NK-92 (cell line): ENCODE results near the gene TLE1.
"Not testable (repeated sequence)": the region's sequence is repeated elsewhere in the genome, so short reads cannot be mapped to it uniquely, and the experiment has no call there.

Experiments used
- DNase-seq: peaks from one replicate; lab custom pipeline; 2025; ENCODE audit not compliant: unreplicated experiment; lab: John Stamatoyannopoulos, UW

The TLE1 gene

DNA sequence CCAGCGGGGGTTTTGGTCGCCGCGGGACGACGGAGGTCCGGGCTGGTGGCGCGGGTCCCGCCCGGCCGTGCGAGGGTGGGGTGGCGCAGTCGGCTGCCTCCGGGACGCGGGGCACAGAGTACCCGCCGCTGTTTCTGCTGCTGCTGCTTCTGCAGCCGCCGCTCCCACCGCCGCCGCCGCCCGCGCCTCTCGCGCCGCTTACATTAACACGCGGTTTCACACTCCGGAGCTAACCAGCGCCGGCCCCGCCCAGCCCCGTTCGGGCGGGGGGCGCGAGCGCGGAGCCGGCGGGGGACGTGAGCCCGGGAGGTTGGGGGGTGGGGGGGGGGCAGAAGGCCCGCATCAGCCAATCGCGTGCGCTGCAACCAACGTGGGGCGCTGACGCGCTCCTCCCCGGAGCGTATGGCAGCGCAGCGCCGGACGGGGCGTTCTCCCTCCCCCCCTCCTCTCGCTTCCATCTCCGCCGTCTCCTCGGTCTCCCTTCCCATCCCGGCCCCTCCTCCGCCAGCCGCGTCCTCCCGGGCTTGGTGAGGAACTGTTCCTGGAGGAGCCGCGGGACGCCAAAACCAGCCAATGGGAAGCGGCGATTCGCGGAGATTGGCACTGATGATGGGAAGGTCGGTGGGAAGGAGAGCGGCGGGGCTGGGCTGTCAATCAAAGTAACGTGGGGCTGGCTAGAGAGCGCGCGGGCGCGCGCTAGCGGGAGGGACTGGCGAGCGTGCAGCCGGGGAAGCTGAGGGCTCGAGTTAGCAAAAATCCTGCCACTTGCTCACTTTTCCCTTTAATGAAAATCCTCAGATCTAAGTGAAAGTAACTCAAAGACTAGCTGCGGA is at the start of gene TLE1:
Gene TLE1, minus strand, starts transcription at position 205 of the 833 bp plus-strand sequence. CDS start 1,307 bp downstream, outside the sequence.
- DNase-seq: no peak

DNA sequence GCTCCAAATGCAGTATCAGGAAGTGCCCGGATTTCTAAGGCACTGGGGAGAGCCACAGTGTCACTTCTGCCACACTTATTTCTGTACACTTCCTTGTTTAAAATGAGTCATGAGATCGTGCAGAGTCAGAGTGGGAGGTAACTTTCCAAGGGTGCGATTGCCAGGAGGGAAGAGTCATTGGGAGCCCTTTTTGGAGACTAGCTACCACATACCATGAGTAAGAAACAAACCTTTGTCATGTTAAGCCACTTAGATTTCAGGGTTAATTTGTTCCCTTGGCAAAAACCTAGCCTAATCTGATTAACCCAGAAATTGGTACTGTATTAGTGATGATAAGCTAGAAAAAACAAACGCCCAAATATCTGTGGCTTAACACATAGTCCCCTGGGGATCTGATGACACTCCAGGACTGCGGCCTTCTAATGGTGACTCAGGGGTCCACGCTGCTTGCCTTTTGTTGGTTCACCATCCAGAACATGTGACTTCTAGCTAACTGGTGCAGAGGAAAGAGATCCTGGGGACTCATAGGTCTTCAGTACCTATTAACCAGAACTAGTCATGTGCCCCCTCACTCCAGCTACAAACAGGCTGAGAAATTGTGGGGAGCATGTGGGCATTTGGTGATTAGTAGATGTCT is 48.6 kb upstream of the TLE1 start:
- no peak for DNase-seq

DNA sequence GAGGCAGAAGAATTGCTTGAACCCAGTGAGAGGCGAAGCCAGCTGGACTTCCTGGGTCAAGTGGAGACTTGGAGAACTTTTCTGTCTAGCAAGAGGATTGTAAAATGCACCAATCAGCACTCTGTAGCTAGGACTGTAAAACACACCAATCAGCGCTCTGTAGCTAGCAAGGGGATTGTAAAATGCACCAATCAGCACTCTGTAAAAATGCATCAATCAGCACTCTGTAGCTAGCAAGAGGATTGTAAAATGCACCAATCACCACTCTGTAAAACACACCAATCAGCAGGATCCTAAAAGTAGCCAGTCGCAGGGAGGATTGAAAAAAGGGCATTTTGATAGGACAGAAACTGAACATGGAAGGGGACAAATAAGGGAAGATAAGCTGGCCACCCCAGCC is 41.2 kb upstream of the TLE1 start:
- DNase-seq: not testable (repeated sequence)

DNA sequence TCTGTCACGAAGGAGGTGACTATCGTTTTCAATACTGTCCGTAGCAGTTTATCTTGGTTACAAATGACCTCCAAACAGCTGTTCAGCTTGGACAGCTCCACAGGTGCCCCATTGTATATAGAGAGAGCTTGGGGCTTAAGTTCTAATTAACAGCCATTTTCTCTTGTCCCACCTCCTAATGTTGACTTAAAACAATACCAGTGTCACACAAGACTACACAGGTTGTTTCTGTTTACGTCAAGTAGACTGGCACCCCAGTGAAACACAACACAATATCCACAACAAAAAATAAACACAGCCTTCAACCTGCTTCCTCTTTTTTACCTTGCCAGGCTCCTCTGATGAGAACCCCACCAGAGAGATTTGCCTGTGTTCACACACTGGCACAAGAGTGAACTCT is 39.8 kb upstream of the TLE1 start:
- no peak for DNase-seq

DNA sequence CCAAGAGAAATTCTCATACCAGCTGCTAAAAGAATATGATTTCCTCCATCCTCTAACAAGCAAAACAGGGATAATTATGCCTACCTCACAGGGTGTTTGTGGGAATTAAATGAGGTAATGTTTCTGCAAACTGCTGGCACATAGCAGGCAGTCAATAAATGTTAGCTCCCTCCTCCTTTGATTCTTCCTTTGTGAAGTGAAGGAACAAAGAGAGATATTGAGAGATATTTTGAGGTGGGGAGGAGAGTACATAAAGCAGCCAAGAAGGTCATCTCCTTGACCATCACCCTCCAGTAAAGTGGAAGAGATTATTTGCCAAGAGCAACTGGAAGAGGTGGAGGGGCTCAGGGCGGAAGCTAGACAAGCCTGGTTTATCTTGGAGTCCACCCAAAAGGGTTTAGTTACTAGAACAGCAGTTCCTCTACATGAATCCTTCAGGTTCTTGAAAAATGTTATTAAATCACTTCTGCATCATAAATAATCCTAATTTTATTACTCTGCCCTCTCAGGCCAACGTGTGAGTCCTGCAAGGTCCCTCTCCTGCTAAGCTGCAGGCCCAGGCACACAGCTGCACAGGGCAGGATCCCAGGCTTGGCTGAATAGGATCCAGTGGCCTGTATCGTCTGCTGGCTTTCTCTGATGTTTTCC is 35.0 kb upstream of the TLE1 start:
- no peak for DNase-seq

DNA sequence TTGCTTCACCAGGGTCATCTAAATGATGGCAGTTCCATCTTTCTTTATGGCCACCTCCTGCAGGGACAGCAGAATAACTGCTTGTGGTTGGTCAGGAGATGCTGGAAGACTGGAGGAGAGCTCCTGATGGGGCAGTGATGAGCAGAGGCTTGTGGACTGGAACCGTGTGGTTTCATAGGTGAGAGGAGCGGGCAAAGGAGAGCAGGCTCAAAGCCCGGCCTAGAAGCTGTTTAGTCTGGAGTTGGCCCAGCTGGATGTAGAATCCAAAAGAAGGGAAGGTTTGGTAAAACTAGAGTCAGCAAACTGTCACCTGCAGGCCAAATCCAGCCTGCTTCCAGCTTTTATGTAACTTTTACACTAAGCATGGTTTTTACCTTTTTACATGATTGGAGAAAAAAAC is 32.9 kb upstream of the TLE1 start:
- no peak for DNase-seq

DNA sequence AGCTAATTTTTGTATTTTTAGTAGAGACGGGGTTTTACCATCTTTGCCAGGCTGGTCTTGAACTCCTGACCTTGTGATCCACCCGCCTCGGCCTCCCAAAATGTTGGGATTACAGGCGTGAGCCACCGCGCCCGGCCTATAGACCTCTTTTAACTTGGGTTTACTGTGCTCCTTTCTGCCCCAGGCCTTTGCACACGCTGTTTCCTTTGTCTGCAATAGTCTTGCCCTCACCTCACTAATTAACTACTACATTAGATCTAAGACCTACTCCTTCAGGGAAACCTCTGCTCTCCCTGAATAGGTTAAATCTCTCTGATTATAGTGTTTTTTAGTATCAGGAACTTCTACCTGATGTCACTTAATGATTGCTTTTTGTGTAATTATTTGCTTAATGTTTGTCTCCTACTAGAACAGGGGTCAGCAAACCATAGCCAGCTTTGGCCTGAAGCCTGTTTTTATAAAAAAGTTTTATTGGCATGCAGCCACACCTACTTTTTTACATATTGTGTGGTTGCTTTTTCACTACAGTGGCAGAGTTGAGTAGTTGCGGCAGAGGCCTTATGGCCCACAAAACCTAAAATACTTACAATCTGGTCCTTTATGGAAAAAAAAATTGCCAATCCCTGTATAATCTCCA is 31.2 kb upstream of the TLE1 start:
- DNase-seq: no peak

DNA sequence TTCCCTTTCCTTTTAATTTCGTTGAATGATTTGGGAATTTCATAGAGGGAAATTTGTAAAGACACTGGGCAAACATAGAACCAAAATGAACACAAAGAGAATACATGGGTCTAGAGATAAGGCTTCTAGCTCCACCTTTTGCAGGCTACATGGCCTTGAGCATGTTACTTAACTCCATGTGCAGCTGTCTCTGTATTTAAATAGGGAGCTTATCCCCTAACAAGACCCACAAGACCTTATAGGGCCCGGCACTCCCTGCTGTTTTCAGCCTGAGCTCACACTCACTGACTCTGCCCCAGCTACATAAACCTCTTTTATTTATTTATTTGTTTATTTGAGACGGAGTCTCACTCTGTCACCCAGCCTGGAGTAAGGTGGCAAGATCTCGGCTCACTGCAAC is 30.6 kb upstream of the TLE1 start:
- DNase-seq: no peak

DNA sequence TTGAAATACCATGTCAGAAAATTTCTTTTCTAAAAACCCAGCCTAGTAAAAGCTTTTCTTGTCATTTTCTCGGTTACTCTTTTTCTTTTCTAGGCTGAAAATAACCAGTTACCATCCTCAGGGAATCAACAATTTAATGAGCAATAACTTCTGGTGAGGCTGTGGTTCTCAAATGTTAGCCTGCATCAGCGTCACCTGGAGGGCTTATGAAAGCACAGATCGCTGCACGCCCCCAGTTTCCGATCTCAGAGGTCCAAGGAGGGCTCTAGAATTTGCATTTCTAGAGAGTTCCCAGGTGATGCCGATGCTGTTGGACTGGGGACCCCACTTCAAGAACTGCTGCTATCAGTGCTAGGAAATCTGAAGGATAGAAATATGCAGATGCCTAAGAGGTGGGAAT is 28.9 kb upstream of the TLE1 start:
- no peak for DNase-seq

DNA sequence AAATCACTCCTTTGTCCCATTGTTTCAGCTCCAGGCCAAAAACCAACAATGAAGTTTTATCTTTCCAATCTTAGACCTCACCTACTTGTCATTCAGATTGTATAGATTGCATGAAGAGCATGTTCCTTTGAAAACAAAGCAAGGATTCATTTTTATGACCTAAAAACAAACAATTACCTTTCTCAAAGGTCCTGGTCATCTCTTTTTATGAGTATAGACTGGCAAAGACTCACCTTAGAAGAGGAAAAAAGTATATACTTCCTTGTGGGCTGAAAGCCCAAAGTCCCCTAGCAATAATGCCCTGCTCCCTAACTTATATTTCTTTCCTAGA is 28.4 kb upstream of the TLE1 start:
- DNase-seq: no peak

DNA sequence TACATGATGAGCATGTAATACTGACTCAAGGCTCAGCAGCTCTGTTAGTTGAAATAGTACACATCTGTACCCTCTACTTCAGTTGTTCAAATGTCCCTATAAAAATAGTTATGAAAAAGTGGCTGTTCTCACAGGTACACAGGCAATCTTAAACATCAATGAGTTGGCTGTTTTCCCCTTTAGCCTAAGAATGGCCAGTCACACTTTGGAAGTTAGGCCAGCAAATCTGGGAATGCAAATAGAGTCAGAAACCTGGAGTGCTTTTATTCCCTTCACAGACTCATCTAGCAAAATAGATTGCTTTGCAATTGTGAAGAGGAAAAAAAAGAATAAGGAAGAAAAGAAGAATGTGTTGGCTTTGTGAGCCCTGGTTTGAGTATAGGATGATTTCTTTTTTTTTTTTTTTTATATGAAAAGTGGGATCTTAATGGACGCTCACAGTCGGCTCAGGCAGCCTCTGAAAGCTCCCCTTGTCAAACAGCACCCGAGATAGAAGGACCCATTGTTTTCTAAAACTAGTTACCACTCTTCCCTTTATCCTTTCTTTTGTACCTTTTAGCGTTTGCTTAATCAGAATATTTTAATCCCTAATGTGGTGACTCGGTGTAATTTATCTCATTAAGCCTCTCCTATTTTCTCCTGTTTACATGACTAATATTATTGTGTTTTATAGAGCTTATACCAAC is 27.9 kb upstream of the TLE1 start:
- no peak for DNase-seq

DNA sequence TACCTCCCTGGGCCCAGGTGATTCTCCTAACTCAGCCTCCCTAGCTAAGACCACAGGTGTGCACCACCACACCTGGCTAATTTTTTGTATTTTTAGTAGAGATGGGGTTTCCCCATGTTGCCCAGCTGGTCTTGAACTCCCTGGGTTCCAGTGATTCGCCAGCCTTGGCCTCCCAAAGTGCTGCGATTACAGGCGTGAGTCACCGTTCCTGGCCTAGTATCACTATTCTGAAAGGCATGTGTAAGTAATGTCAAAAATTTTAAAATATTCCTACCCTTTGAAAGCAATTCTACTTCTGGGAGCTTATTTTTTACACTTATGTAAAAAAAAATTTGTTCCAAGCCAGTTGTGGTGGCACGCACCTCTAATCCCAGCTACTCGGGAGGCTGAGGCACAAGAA is 27.1 kb upstream of the TLE1 start:
- DNase-seq: no peak

DNA sequence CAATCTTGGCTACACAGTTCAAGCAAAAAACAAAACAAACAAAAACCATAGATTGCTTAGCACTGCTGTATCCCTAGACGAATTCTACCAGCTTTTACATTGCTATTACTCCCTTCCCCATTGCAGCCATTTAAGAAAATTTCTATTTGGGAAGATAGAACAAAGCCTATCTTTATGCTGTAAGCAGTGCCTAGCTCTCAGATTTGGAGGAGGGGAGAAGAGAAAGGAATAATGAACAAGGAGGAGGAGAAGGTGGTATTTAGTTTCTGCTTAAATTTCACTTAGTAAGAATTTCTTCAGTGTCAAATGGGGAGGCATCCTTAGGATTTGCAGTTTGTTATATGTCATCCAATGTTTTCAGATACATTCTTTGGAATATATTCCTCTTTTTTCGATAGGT is 16.2 kb upstream of the TLE1 start:
- no peak for DNase-seq

DNA sequence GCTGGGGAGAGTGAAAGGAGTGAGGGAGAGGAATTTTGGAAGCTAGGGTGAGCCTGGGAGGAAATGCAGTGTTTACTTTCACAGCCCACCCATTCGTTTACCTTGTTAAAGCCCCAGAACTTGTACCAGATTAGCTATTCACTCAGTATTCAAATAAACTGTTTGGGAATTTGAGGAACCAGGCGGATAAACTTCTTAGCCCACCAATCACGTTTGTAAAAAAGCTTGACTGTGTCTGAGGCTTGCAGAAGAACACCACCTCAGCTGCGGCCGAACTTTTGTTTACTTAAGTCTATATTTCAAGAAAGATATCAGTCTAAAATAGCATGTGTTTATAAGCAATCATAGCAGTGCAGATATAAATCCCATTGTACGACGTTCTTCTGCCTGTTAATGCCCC is 5.2 kb upstream of the TLE1 start:
- DNase-seq: no peak

DNA sequence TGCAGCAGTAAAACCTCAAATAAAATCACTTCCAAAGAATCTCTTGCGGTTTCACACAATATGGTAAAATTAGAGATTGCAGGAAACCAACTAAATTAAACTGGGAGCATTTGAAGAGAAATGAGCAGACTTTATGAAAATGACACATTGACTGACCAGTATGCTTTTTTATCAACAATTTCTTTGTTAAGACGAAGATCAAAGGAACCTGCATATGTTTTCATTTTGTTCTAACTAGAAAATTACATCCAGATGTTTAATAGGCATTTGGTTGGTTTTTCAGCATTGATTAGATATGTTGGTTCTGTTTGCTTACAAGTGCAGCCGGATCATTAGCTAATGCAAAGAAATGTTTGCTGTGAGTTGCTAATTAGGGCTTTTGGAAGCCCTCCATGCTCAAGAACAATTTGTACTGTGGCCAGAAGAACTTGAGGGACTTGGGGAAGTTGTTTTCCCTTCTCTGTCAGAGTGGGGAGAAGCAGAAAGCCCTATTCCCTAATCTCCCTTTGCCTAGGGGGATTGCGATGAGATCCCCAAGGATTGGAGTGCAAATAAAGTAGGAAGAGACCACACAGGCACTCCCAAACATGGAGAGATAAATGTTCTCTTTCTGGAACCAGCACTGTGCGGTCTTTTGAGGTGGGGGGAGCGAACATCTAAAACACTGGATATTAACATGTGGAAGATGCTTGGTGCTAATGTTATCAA is 4.5 kb upstream of the TLE1 start:
- no peak for DNase-seq

DNA sequence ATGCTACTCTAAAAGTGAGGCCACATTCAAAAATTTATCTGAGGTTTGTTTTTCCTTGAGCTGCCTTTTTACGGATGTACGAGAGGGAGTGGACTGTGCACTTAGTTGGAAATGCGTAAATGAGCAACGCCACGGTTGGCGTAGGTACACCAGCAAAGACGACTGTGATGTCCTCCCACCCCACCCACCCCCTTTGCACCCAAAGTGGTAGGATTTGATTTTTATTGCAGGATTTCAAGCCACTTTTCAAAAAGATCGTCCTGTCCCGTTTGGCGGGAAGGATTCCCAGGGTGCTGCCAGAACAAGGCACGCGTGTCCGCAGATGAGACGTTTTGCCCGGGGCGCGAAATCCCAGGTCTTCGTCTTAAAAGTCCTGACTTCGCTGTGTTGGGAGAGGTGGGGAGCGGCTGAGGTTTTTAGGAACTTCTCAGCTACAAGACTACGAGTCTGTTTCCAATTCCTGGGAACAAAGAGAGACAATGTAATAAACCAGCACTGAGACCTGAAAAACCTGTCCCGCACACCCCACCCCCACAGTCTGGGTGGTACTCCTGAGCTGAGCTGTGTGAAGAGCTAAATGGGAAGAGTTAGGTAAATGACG is 1.0 kb upstream of the TLE1 start:
- no peak for DNase-seq

DNA sequence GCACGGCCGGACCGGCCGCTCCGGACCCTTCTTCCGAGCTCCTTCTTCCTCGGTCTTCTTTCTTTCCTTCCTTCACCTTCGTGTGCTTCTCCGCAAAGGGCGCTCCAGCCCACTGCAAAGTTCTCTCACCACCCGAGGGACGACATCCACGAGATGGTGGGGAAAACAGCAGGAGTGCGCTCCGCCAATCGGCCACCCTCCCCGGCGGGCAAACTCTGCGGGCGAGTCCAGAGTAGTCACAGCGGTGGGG is 329 bp downstream of the TLE1 start:
- not testable (repeated sequence) for DNase-seq

DNA sequence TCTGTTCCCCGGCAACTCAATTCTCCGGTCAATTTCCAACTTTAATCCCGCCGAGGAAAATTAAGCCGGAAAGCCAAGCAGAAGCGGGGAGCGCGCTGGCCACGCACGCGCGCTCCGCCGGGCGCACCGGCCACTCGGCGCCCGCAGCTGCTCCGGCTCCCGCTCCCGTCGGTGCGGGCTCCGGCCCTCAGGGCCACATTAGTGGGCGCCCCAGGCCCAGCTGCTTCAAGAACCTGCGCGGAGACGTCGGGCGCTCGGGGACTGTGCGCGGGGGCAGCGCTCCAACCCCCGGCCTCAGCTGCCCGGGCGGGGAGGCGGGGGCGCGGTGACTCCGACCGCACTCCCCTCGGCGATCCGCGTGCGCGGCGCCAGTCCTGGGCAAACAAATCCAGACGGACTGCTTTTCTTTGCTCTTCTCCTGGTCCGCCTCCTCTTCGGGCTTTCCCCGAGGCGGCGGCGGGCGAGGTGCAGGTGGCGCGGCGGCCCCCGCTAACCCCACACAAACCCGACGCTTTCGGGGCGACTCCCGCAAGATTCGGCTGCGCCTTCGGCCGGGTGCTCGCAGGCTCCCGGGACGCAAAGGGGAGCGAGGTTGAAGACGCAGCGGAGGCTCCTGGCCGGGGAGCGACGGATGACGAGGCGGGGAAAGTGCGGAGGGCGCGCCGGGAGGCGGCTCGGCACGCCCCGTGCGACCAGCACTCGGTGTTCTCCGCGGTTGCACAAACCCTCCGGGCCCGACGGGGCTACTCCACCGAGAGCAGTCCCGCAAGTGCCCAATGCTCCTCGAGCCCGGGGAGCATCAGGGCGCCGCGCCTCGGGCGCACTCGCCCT is 870 bp downstream of the TLE1 start:
- DNase-seq: not testable (repeated sequence)

DNA sequence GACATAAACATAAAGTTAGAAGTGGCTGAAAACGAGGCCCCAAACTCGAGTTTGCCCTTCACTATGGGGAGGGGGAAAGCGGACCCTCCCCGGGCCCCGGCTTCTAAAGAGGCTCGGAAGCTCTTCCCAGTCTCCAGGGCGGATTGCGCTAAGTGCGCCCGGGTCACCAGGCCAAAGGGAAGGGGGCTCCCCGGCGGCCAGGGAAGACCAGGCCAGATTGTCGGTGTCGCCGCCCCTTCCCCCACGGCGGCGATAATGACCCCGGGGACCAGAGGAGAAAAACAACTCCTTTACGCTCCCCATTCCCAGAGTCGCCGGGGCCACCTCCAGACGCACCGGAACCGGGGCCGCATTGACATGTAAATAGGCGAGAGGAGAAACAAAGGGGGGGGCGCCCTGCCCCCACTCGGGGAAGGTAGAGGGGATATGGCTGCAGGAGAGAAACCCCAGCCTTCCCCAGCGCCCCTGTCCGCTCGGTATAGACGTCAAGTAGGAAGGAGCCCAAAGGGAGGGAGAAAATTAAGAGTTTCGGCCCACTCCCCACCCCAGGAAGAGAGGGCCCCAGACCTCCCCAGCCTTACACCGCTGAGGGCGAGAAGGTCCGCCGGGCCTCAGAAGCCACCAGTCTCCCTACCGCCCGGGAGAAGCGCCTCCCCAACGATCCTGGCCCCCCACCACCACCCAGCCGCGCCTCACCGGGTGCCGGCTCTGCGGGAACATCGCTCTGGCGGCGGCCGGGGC is 1.7 kb downstream of the TLE1 start:
- DNase-seq: no peak
